Activated CD8-positive, alpha-beta memory T cell treated with anti-CD3 and anti-CD28 coated beads, Interleukin-2, amount 50 U/mL, for 24 hours (primary cell): Measurements from ENCODE around the gene TRIB2.

ENCODE experiments used
- DNase-seq: peaks from one replicate; pipeline ENCODE4 v3.0.0-alpha.2; 2020; ENCODE audit errors: extremely low read depth

Gene TRIB2

DNA sequence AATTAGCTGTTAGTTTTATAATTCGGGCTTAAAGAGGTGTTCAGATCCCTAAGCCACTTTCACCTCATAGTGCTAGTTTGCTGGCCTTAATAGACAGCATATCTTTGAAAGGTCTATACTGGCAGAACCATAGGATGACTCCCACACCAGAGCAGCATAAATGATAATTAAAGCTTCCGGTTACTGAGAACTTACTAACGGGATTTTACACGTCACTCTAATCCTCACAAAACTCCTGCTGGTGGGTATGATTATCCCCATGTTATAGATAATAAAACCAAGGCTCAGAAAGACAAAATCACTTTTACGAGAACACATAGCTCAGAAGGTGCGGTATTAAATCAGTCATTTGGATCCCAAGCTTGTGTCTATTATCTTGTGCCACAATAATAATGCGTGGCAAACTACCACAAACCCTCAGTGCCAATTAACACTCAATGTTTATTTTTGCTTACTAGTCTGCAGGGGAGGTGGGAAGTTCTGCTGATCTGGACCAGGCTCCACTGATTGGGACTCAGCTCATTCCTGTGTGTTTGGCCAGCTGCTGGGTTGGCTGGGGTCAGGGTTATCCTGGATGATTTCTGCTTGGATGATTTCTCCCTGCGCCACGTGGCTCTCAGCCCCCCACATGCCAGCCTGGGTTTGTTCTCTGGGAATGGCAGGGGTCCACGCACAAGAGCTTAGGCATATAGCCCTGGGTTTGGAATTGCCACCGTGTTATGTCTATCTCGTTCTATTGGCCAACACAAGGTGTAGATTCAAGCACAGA, 62.3 kb downstream of the TRIB2 start:
- DNase-seq = no peak

DNA sequence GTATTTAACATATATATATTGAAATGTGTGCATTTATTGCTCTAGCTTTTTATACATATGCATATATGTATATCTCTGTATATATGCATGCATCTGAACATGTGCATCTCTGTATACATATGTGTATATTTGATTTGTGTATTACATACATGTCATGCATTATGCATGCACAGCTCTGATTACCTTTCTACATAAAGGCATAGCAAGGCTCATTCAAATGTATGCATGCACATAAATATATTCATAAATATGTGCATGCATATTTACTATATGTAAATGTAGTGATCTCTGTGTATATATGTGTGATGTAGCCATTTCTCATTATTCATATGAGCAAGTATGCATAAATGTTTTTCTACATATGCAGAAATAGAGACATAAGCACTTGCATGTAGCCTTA, 64.6 kb downstream of the TRIB2 start:
- no peak for DNase-seq

DNA sequence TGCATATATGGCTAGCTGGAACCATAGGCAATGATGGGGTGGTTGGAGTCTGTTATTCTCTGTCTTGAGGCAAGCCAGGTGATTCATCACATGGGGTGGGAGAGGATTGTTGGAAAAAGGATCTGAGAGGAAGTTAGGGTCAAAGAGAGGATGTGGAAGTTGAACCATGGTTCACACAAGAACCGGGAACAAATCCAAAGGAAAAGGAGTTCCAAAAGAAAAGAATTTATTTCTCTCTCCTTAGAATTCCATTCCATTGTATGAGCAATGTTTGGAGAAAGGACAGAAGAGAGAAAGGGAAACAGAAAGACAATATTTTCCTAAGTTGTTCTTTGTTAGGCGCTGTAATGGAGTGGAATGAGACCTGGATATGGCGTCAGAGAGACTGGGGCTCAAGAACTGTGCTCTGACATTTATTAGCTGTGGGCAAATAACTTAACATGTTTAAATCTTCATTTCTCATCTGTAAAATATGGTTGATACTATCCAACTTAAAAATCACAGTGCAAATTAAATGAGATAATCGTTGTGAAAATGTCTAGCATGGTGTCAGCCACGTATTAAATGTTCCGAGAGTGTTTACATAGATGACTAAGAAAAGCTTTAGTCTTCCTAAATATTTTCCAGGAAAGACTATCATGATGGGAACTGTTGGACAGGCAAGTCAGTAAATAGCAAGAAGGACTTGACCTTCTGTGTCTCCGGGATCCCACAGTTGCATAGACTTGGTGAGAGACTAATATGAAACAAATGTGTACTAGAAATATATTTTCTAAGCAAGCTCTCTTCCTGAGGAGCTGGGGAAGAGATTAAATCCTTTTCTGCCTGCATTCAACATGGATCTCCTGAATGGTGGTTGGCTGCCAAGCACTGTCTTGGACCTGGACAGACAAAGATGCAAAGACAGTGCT, 71.4 kb downstream of the TRIB2 start:
- no peak for DNase-seq

DNA sequence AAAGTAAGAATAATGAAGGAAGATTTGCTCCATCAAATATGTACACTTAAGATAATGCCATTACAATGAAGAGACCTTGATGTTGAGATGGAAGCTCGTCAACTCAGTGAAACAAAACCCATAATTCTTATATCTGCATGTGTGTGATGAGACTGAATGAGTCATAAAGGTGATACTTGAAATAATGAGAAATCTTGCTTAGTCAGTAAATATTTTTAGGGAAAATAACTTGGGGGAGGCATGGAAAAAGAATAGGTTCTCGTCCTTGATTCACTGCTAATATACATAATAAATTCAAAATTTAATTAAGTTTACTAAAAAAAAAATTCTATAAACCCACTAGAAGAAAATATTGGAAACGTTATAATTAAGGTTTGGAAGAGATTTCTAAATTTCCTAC, 75.2 kb downstream of the TRIB2 start:
- DNase-seq = no peak
